ENCODE data around the gene NR4A1. TPM values are rescaled to one million over a fixed set of nuclear protein-coding genes. Genes with fewer than 3 reads are reported as not detected.

The NR4A1 gene
- total RNA-seq, 2 donors from 2014 or later = 17.7 to 18.4 TPM

GRCh38 chr12:52014567-52015530 lies 36.4 kb upstream of the NR4A1 start:
- Histone ChIP-seq H3K36me3 (ENCODE audit: control insufficient read depth, insufficient read depth, low read length) (no peaks in the 10 kb centered on the region), H3K27me3 (ENCODE audit: control insufficient read depth, insufficient read depth, low read length, poor library complexity, severe bottlenecking) (peaks cover 26% of the 10 kb centered on the region), H3K9ac (ENCODE audit: extremely low read depth, low read length, poor library complexity, severe bottlenecking) (no peak overlapping the region), H3K9me3 (ENCODE audit: control insufficient read depth, low read length) (peaks cover 7% of the 10 kb centered on the region), H3K27ac (ENCODE audit: low read depth, low read length) (no peak overlapping the region), H3K4me3 (ENCODE audit: low read length) (no peak overlapping the region), H3K4me1 (ENCODE audit: control insufficient read depth, insufficient read depth, low read length) (peaks cover 7% of the 10 kb centered on the region)
- Mint-ChIP-seq H3K4me1 (peaks cover 8% of the 10 kb centered on the region), H3K36me3 (ENCODE audit: low read depth) (no peaks in the 10 kb centered on the region), H3K27me3 (ENCODE audit: insufficient read depth) (peaks cover 59% of the 10 kb centered on the region), H3K4me3 (peak overlapping the region; percentile 22), H3K9me3 (no peaks in the 10 kb centered on the region), H3K27ac (no peak overlapping the region)
- TF ChIP-seq CTCF (conservative IDR thresholded peaks at IDR 0.05) = peak; percentile 2
- 33 to 72% methylated on average over 32 to 93 of the region's 93 CpGs for WGBS, 2 experiments (ENCODE audit: insufficient coverage in 1 of 2, insufficient read length in 1 of 2)
- peak; percentile 84 for DNase-seq

GRCh38 chr12:52015532-52016041 lies 35.7 kb upstream of the NR4A1 start:
- H3K9ac ChIP-seq (ENCODE audit: extremely low read depth, low read length, poor library complexity, severe bottlenecking) = no peak overlapping the region
- 88 to 89% methylated on average over 5 to 10 of the region's 10 CpGs for WGBS, 2 experiments (ENCODE audit: insufficient coverage in 1 of 2, insufficient read length in 1 of 2)
- Mint-ChIP-seq H3K9me3 (no peaks in the 10 kb centered on the region), H3K27ac (no peak overlapping the region), H3K4me3 (no peak overlapping the region), H3K27me3 (ENCODE audit: insufficient read depth) (peaks cover 66% of the 10 kb centered on the region), H3K4me1 (peaks cover 8% of the 10 kb centered on the region), H3K36me3 (ENCODE audit: low read depth) (no peaks in the 10 kb centered on the region)
- H3K4me1 ChIP-seq (ENCODE audit: control insufficient read depth, insufficient read depth, low read length) = peaks cover 4% of the 10 kb centered on the region
- no peak overlapping the region for H3K4me3 ChIP-seq (ENCODE audit: low read length)
- no peaks in the 10 kb centered on the region for H3K36me3 ChIP-seq (ENCODE audit: control insufficient read depth, insufficient read depth, low read length)
- no peak overlapping the region for H3K27ac ChIP-seq (ENCODE audit: low read depth, low read length)
- DNase-seq = peak; percentile 49
- H3K27me3 ChIP-seq (ENCODE audit: control insufficient read depth, insufficient read depth, low read length, poor library complexity, severe bottlenecking) = peaks cover 26% of the 10 kb centered on the region
- TF ChIP-seq CTCF (conservative IDR thresholded peaks at IDR 0.05) = no peak
- H3K9me3 ChIP-seq (ENCODE audit: control insufficient read depth, low read length) = peaks cover 7% of the 10 kb centered on the region

GRCh38 chr12:52018433-52019112 lies 32.7 kb upstream of the NR4A1 start:
- Mint-ChIP-seq H3K27me3 (ENCODE audit: insufficient read depth) (peaks cover 83% of the 10 kb centered on the region), H3K9me3 (no peaks in the 10 kb centered on the region), H3K36me3 (ENCODE audit: low read depth) (no peaks in the 10 kb centered on the region), H3K4me3 (no peak overlapping the region), H3K27ac (no peak overlapping the region), H3K4me1 (peaks cover 12% of the 10 kb centered on the region)
- no peak overlapping the region for H3K27ac ChIP-seq (ENCODE audit: low read depth, low read length)
- no peaks in the 10 kb centered on the region for H3K4me1 ChIP-seq (ENCODE audit: control insufficient read depth, insufficient read depth, low read length)
- H3K36me3 ChIP-seq (ENCODE audit: control insufficient read depth, insufficient read depth, low read length) = no peaks in the 10 kb centered on the region
- DNase-seq = no peak
- TF ChIP-seq CTCF (conservative IDR thresholded peaks at IDR 0.05) = no peak
- peaks cover 47% of the 10 kb centered on the region for H3K27me3 ChIP-seq (ENCODE audit: control insufficient read depth, insufficient read depth, low read length, poor library complexity, severe bottlenecking)
- no peaks in the 10 kb centered on the region for H3K9me3 ChIP-seq (ENCODE audit: control insufficient read depth, low read length)
- H3K9ac ChIP-seq (ENCODE audit: extremely low read depth, low read length, poor library complexity, severe bottlenecking) = no peak overlapping the region
- H3K4me3 ChIP-seq (ENCODE audit: low read length) = no peak overlapping the region
- WGBS, 2 experiments (ENCODE audit: insufficient coverage in 1 of 2, insufficient read length in 1 of 2) = 56 to 85% methylated on average over 1 to 4 of the region's 4 CpGs

Measured in endodermal cell (in vitro differentiated cells).